DND-41 (cell line): ENCODE measurements around the gene MFAP3L.

ENCODE experiments used
- CTCF ChIP-seq: IDR thresholded peaks from 2 replicates; pipeline ENCODE4 v1.5.1; 2012; ENCODE audit warnings: borderline replicate concordance, low read length, moderate library complexity, mild to moderate bottlenecking; ENCODE audit not compliant: poor library complexity, severe bottlenecking; ENCODE audit errors: extremely low read depth
- EZH2 ChIP-seq: IDR thresholded peaks from 3 replicates; pipeline ENCODE4 v1.6.1; 2012; ENCODE audit warnings: borderline replicate concordance, low read depth, mild to moderate bottlenecking, moderate library complexity, low read length, inconsistent platforms; ENCODE audit not compliant: severe bottlenecking

GRCh38 chr4:170008371-170008770 lies 17.8 kb downstream of the MFAP3L start:
- peak; percentile 22 for TF ChIP-seq CTCF
- TF ChIP-seq EZH2: no peak
